ENCODE results near the gene AEN.

The AEN gene

DNA sequence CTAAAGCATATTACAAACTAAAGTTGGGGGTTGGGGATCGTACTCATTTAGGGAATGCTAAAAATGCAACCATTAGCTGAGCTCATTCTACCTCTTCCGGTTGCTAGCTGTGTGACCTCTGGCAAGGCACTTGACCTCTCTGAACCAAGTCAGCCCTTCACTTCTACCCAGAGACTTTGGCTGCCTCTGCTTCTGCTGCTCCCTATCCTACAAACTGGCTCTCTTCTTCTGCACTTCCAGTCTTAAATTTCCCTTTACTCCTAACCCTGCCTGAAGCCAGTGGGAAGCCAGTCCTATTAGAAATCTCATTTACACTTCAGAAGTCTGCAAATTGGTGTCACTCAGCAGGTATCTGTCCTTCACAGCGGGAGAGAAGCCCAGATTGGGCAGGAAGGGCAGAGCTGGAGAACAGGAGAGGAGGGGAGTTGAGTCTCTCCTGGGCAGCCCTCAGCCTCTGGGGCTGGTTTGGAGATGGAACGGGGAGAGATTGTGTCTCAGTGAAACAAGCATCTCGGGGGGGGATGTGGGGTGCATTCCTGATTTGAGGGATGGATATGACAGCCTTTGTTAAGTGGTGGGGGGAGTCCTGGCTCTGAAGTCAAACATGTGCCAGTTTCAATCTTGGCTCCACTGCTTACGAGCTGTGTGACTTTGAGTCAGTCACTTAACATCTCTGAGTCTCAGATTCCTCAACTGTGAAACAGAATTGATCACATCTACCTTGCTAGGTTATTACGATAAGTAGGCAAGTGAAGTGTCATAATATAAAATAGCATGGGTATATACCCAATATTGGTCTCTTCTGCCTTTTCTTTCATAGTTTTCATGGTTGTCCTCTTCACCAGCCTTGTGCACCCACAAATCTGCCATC lies 7.8 kb upstream of the AEN start:
- no peak for DNase-seq (ENCODE audit: extremely low read depth in 1 of 2, low read depth in 1 of 2)

DNA sequence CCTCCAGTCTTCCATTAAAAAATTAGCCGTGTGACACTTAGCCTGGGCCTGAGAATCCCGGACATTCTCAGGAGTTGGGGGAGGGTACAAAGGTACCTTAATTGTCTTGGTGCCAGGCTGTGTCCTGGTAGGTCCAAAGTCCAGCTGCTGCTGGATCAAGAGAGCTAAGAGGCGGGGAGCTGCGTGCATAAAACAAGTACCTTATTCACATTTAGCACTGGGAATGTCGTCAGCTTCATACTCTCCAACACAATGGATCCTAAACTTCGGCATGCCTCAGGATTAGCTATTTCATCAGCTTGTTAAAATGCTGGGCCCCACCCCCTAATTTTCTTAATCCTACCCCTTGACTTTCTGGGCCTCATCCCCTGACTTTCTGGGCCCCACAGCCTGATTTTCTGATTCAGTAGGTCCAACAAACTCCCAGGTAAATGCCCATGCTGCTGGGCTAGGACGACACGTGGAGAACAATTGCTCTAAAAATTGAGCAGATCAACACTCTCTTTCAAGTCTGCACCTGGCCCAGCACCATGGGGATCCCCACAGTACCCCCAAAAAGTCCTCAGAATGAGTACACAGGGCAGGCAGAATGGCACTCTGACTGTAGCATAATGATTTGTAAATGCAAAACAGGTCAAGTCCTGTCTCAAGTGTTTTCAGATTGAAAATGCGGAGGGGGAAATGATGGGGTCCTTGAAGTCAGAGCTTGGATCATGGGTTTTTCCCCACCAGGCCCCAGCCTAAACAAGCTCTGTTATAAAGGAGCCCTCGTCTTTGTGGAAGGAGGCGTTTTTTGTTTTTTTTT lies 5.6 kb upstream of the AEN start:
- DNase-seq (ENCODE audit: extremely low read depth in 1 of 2, low read depth in 1 of 2), result no peak

DNA sequence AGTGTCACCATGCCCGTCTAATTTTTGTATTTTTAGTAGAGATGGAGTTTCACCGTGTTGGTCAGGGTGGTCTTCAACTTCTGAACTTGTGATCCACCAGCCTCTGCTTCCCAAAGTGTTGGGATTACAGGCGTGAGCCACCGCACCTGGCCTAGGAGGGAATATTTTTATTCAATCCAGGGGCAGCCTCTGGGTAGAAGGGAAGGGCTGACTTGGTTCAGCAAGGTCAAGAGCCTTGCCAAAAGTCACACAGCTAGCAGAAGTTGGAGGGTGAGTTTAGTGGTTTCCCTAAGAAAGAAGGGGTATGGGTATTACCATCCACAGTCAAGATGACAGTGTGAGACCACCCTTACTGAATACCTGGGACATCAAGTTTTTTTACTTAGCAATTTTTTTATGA lies 4.9 kb upstream of the AEN start:
- DNase-seq (ENCODE audit: extremely low read depth in 1 of 2, low read depth in 1 of 2), result no peak

- DNase-seq (ENCODE audit: extremely low read depth in 1 of 2, low read depth in 1 of 2), result no peak
These were observed 4.0 kb upstream of the AEN start for GRCh38 chr15:88617031-88617722.

DNA sequence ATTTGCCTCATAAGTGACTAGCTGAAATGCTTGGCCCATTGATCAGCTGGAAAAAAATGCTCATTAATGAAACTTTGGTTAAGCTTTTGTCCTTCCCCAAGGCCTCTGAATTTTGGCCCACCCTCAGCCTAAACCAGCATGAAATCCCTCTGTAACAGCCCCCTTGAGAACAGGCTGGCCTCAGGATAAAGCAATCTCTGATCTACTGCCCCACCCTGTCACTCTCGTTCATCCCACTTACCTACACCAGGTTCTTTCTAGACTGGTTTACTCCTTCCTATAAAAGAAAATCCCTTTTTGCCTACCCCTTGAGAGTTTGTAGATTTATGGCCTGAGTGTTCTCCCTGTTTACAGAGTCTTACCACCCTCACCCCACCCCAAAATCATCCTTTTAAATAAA lies 3.4 kb upstream of the AEN start:
- DNase-seq (ENCODE audit: extremely low read depth in 1 of 2, low read depth in 1 of 2), result no peak

DNA sequence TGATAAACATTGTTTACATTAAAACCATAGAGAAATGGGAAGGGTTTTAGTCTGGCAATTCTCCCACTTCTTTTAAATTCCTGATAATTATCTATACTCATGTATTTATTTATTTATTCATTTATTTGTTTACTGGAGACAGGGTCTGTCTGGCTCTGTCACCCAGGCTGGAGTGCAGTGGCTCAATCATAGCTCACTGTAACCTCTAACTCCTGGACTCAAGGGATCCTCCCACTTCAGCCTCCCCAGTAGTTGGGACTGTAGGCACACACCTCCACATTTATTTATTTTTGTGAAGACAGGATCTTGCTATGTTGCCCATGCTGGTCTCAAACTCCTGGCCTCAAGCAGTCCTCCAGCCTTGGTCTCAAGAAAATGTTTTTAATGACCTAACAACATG lies 2.5 kb upstream of the AEN start:
- DNase-seq (ENCODE audit: extremely low read depth in 1 of 2, low read depth in 1 of 2), result no peak

DNA sequence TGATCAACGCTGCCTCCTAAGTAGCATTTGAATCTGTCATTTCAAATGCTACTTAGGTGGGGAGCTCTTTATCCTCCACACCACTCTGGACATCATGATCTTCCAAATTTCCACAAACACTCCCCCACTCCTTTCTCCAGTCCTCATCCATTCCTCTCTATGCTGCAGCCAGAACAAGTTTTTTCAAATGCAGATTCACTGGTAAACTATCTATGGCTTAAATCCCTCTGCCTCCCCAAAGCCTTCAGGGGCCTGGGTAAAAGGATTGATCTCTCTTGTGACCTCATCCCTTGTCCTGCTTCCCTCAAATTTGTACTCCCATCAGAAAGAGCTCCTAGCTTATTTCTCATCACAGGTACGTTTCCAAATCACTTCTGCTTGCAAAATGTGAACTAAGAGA lies 1.3 kb upstream of the AEN start:
- DNase-seq (ENCODE audit: extremely low read depth in 1 of 2, low read depth in 1 of 2), result no peak

GRCh38 chr15:88621789-88622604 lies 857 bp downstream of the AEN start:
- no peak for DNase-seq (ENCODE audit: extremely low read depth in 1 of 2, low read depth in 1 of 2)

- DNase-seq (ENCODE audit: extremely low read depth in 1 of 2, low read depth in 1 of 2), result no peak
These were observed 1.4 kb downstream of the AEN start for GRCh38 chr15:88622605-88622975.

GRCh38 chr15:88623061-88623460 lies 1.9 kb downstream of the AEN start:
- no peak for DNase-seq (ENCODE audit: extremely low read depth in 1 of 2, low read depth in 1 of 2)

DNA sequence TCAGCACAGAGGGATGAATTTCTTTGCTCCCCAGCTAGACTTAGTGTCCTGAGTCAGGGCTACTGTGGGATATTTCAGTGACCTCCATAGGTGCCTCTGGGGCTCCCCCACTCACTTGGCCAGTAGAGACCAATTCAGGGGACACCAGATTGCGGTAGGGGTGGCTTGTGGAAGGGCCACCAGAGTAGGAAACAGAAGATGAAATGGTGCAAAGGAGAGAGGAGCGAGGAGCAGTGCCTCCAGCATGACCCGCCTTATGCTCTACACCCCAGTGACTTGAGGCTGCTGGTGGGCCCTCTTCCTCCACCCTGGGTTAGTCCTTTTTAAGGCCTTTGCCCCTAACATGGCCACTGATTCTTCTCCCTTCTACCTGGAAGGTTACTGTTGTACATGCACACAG lies 2.5 kb downstream of the AEN start:
- no peak for DNase-seq (ENCODE audit: extremely low read depth in 1 of 2, low read depth in 1 of 2)

GRCh38 chr15:88624156-88624970 lies 3.2 kb downstream of the AEN start:
- DNase-seq (ENCODE audit: extremely low read depth in 1 of 2, low read depth in 1 of 2), result no peak

- no peak for DNase-seq (ENCODE audit: extremely low read depth in 1 of 2, low read depth in 1 of 2)
These were observed 3.9 kb downstream of the AEN start for GRCh38 chr15:88624971-88625490.

DNA sequence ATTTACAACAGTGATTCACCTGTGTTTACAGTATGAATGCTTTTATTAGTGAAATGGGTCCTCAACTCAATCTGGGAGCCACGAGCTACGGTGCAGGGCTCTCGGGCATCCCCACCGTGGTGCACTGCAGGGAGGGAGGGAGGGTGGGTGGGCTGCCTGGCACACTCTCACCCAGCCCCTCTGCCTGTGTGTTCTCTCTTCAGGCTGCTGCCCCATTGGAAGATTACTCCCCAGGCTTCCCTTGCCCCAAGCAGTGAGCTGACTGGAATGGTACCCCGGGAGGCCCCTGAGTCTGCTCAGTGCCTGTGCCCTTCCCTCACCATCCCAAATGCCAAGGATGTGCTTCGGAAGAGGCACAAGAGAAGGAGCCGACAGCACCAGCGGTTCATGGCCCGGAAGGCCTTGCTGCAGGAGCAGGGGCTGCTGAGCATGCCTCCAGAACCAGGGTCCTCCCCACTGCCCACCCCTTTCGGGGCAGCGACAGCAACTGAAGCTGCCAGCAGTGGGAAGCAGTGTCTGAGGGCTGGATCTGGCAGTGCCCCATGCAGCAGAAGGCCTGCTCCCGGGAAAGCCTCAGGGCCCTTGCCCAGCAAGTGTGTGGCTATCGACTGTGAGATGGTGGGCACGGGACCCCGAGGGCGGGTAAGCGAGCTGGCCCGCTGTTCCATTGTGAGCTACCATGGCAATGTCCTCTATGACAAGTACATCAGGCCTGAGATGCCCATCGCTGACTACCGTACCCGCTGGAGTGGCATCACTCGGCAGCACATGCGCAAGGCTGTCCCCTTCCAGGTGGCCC lies 5.0 kb downstream of the AEN start:
- DNase-seq (ENCODE audit: extremely low read depth in 1 of 2, low read depth in 1 of 2), result no peak

GRCh38 chr15:88627463-88627862 lies 6.3 kb downstream of the AEN start:
- DNase-seq (ENCODE audit: extremely low read depth in 1 of 2, low read depth in 1 of 2), result peak; percentile 52 to 57

DNA sequence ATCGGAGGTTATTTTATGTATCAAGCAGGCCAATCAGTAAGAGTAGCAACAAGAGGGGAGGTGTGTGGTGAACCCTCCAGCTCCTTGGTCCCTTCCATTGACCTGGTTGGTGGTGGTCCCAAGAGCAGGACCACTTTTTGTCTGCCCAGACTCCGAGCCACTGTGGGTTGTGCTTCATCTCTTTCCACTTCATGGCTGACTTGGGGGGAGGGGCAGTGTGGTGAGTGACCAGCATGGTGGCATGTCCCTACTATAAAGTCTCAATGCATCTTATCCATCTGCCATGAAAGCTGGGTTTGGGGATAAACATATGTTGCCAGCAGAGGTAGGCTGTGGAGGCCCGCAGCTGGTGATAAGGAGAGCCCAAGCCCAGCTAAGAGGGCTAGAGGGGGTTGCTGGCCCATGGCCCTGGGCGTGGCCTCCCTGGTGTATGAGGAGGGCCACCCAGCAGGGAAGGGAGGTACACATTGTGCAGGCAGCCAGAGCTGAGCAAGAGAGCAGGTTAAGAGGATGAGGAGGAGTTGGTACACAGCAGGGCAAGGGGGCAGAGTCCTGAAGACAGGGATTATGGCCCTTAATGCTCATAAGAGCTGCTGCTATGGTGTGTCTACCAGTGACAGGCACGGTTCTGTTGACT lies 7.0 kb downstream of the AEN start:
- DNase-seq (ENCODE audit: extremely low read depth in 1 of 2, low read depth in 1 of 2), result no peak

DNA sequence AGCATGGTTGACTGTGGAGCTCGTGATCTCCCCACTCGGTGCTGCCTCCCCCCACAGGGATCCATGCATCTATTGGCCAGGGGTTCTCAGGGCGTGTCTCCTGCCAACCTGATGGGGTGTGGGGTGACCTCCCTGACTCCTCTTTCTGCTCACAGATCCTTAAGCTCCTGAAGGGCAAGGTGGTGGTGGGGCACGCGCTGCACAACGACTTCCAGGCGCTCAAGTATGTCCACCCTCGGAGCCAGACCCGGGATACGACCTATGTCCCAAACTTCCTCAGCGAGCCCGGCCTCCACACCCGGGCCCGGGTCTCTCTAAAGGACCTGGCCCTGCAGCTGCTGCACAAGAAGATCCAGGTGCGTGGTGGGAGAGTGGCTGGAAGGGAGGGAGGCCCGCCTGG lies 7.9 kb downstream of the AEN start:
- no peak for DNase-seq (ENCODE audit: extremely low read depth in 1 of 2, low read depth in 1 of 2)

DNA sequence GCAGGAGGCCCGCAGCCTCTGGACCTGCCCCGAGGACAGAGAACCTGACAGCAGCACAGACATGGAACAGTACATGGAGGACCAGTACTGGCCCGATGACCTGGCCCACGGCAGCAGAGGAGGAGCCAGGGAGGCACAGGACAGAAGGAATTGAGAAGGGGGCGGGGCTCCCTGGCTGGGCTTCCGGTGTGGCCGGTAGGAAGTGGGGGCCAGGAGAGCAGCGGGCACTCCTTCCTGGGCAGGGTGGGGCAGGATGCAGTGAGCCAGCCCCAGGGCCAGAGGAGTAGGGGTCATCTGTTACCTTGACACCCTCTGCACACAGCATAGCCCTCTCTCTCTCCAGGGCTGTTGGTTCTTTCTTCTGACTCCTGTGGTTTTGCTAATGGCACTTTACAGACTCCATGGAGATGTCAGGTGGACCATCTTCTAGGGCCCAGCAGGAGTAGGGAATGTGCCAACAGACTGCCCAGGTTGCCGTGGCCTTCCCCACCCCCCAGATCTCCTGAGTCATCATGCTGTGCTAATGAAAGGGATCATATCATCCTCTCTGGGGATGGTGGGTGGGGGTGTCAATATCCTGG lies 9.1 kb downstream of the AEN start:
- DNase-seq (ENCODE audit: extremely low read depth in 1 of 2, low read depth in 1 of 2), result no peak
